GM10266 (cell line): ENCODE measurements around the gene TLCD1.

Experiments used
- DNase-seq: peaks from one replicate; pipeline ENCODE4 v3.0.0; 2012; ENCODE audit errors: extremely low spot score
- TF ChIP-seq, protein P1 (sequence below): IDR thresholded peaks from 2 replicates; pipeline ENCODE4 v1.5.1; 2012; ENCODE audit warnings: mild to moderate bottlenecking, low read depth; ENCODE audit not compliant: control insufficient read depth, insufficient read depth; ENCODE audit errors: missing control alignments

TLCD1 gene, protein sequence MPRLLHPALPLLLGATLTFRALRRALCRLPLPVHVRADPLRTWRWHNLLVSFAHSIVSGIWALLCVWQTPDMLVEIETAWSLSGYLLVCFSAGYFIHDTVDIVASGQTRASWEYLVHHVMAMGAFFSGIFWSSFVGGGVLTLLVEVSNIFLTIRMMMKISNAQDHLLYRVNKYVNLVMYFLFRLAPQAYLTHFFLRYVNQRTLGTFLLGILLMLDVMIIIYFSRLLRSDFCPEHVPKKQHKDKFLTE

DNA sequence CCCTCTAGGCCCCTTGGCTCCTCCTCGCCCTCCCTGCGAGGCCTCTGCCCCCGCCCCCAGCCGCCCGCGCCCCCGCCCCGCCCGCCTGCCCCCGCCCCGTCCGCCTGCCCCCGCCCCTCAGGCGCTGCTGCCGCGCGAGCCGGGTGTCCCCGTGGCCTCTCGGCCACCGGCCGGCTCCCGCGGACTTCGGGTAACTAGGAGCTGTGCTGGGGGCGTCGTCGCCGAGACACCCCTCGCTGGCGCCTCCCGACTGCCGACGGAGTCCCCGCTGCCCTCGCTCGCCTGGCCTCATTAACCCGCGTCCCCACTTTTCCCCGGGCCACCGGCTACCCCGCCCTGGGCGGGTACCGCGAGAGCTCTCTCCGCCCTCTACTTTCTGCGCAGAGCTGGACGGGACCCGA lies at the start of gene TLCD1:
Gene TLCD1 (minus strand): TSS at position 8 of the 401 bp plus-strand sequence. CDS start 136 bp downstream, outside the sequence.
- peak; percentile 88 for DNase-seq
- TF ChIP-seq, protein P1, sequence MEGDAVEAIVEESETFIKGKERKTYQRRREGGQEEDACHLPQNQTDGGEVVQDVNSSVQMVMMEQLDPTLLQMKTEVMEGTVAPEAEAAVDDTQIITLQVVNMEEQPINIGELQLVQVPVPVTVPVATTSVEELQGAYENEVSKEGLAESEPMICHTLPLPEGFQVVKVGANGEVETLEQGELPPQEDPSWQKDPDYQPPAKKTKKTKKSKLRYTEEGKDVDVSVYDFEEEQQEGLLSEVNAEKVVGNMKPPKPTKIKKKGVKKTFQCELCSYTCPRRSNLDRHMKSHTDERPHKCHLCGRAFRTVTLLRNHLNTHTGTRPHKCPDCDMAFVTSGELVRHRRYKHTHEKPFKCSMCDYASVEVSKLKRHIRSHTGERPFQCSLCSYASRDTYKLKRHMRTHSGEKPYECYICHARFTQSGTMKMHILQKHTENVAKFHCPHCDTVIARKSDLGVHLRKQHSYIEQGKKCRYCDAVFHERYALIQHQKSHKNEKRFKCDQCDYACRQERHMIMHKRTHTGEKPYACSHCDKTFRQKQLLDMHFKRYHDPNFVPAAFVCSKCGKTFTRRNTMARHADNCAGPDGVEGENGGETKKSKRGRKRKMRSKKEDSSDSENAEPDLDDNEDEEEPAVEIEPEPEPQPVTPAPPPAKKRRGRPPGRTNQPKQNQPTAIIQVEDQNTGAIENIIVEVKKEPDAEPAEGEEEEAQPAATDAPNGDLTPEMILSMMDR, result no peak

DNA sequence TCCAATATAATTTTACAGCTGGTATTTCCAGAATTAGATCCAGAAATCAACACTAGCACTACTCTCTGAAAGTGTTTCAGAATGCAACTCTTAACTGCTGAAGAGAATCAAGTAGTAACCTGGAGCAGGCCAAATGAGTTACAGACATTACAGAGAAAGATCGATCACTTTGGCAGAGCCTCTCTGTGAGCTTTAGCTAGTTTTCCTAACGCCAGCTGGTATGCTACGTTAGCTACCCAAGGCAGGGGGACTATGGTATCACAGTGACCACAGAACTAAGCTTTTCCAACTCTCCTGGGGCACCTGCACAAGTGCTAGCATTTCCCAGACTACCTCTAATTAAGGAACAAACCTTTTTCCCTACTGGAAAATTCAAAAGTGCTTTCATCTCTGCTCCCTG lies 48.2 kb upstream of the TLCD1 start:
- TF ChIP-seq, protein P1, result no peak
- no peak for DNase-seq

DNA sequence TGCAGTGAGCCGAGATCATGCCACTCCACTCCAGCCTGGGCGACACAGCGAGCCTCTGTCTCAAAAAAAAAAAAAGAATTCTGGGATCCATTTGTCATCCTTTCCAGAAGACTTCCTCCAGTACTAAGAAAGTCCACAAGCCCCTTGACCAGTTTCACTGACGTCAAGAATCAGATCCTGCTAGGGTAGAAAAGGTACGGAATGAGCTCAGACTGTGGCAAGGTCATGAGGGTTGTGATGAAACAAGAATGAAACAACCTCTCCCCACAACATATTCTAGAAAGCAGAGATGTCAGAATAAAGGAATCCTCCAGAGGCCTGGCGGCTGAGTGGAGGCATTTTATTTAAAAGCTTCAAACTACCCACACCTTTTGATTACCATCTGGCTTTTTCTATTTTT lies 47.7 kb upstream of the TLCD1 start:
- DNase-seq, result no peak
- TF ChIP-seq, protein P1, result no peak

DNA sequence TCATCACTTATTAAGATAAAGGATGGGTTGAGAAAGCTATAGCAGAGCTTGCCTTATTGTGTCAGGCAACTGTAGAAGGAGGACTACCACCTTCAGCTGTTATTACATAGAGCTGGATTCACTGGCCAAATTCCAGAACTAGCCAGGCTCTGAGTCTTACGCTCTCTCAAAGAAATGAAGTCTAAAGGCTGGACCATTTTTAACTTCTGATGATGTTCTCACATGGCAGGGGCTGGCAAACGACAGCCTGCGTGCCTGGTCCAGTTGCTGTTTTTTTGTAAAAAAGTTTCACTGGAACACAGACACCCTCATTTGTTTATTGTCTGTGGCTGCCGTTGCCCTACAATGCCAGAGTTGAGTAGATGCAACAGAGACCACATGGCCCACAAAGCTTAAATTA lies 39.0 kb upstream of the TLCD1 start:
- no peak for DNase-seq
- TF ChIP-seq, protein P1, result no peak

DNA sequence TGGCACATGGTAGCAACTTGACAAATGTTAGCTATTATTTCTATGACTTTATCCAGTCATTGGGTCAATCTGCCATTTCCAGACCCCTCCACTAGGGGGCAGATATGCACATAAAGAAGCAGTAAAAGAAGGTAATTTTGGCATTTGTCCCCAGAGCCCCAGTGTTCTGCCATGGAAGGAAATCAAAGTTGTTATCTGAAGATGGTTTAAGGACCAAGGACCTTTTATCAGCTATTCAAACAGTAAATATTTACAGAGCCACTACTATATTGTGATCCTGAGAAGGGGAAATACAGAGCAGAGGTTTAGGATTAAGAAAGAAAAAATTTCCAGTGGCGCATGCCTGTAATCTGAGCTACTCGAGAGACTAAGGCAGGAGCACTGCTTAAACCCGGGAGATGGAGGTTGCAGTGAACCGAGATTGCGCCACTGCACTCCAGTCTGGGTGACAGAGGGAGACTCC lies 37.8 kb upstream of the TLCD1 start:
- TF ChIP-seq, protein P1, result peak; percentile 82
- peak; percentile 69 for DNase-seq

DNA sequence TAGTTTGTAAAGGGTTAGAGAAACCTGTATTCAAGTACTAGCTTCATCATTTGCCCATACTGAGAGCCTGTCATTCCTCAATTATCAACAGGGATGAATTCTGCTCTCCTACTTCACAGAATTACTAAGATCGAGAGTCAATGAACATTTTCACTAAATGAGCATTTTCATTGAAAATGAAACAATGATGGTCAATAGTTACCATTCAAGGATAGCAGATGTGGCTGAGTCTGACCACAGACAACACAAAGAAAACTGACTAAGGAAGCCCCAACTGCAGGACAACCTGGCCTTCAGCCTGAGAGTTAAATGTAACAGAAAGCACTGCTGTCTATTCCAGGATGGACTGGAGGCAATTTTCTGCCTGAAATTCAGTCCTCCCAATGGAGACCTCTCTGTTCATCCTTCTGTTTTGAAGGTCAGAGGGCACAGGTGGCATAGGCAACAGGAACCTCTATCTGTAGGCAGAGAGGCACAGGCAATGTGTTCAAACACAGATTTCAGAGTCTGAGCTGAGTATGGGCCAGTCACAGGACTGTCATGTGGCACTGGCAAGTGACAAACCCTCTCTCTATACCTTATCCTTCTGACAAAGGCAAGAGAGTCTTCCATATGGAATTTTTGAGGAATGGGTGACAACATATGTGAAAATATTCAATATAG lies 37.2 kb upstream of the TLCD1 start:
- TF ChIP-seq, protein P1, result peak; percentile 24
- peak; percentile 64 for DNase-seq
